ENCODE results near the gene TARP.

TARP gene

GRCh38 chr7:38273286-38273995 is at the start of gene TARP:
Gene TARP (minus strand): TSS chr7:38273636.
- ATAC-seq: no peak
- Mint-ChIP-seq H3K27ac (no peak within 1 kb of the TSS), H3K36me3 (no peaks in the 10 kb centered on the region), H3K9me3 (no peaks in the 10 kb centered on the region)
- no peak for DNase-seq (ENCODE audit: low spot score in 2 of 2)

- no peaks in the 10 kb centered on the region for H3K9me3 Mint-ChIP-seq
- no peak overlapping the region for H3K27ac Mint-ChIP-seq
These were observed 49.7 kb upstream of the TARP start for GRCh38 chr7:38323156-38323555.

DNA sequence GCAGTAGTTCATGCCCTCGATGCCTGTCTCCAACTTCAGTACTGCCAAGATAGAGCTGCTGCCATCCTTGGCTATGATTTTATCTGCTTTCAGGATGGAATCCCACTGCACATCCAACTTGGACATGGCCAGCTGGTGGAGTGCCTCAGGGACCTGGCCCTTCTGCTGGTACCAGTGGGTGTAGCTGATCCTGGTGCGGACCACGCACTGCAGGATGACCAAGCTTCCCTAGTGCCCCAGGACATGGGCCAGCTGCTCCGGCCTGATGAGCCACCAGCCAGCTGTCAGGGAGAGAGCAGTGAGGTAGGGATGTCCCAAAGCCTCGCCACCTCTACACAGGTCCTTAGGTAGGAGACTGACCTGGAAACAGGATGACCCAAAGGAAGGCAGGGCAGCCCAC is 49.0 kb upstream of the TARP start:
- H3K27ac Mint-ChIP-seq: no peak overlapping the region
- H3K9me3 Mint-ChIP-seq: no peaks in the 10 kb centered on the region
- DNase-seq (ENCODE audit: low spot score in 2 of 2): no peak
- H3K36me3 Mint-ChIP-seq: no peaks in the 10 kb centered on the region
- ATAC-seq: no peak

More at GRCh38 chr7:38323156-38323555, 49.7 kb upstream of the TARP start:
- no peak for ATAC-seq
- H3K36me3 Mint-ChIP-seq: no peaks in the 10 kb centered on the region
- DNase-seq (ENCODE audit: low spot score in 2 of 2): no peak

DNA sequence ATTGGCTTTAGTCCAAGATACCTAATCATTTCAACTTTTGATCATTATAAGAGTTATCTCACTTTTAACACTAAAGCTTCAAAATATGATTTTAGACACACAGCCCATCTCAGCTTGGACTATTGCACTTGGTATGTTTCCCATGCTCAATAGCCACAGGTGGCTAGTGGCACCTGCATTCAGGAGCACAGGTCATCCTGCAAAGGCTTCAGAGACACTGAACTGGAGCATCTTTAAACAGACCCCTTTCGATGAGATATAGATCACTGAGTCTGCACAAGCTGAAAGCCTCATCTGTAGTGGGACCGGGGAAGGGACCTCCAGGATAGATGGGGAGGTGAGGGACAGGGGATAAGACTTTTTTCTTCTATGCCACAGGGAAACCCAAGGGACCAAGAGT is 48.5 kb upstream of the TARP start:
- Mint-ChIP-seq H3K9me3 (no peaks in the 10 kb centered on the region), H3K36me3 (no peaks in the 10 kb centered on the region), H3K27ac (no peak overlapping the region)
- DNase-seq (ENCODE audit: low spot score in 2 of 2) (no peak), ATAC-seq (no peak)

- Mint-ChIP-seq H3K9me3 (no peaks in the 10 kb centered on the region), H3K27ac (no peak overlapping the region), H3K36me3 (no peaks in the 10 kb centered on the region)
- ATAC-seq: no peak
- DNase-seq (ENCODE audit: low spot score in 2 of 2): no peak
These were observed 48.1 kb upstream of the TARP start for GRCh38 chr7:38321515-38321944.

- no peak overlapping the region for H3K27ac Mint-ChIP-seq
- no peaks in the 10 kb centered on the region for H3K9me3 Mint-ChIP-seq
These were observed 47.6 kb upstream of the TARP start for GRCh38 chr7:38321050-38321449.

GRCh38 chr7:38319873-38320272 is 46.4 kb upstream of the TARP start:
- Mint-ChIP-seq H3K9me3 (no peaks in the 10 kb centered on the region), H3K27ac (peak overlapping the region in 1 of 2 donors; percentile 55), H3K36me3 (no peaks in the 10 kb centered on the region)
- DNase-seq (ENCODE audit: low spot score in 2 of 2) (no peak), ATAC-seq (no peak)

More at GRCh38 chr7:38321050-38321449, 47.6 kb upstream of the TARP start:
- no peak for DNase-seq (ENCODE audit: low spot score in 2 of 2)
- no peak for ATAC-seq
- no peaks in the 10 kb centered on the region for H3K36me3 Mint-ChIP-seq

GRCh38 chr7:38318803-38319416 is 45.5 kb upstream of the TARP start:
- Mint-ChIP-seq H3K36me3 (no peaks in the 10 kb centered on the region), H3K9me3 (no peaks in the 10 kb centered on the region), H3K27ac (peak overlapping the region; percentile 56 to 77)
- DNase-seq (ENCODE audit: low spot score in 2 of 2): no peak
- ATAC-seq: peak in 1 of 2 donors; percentile 57

DNA sequence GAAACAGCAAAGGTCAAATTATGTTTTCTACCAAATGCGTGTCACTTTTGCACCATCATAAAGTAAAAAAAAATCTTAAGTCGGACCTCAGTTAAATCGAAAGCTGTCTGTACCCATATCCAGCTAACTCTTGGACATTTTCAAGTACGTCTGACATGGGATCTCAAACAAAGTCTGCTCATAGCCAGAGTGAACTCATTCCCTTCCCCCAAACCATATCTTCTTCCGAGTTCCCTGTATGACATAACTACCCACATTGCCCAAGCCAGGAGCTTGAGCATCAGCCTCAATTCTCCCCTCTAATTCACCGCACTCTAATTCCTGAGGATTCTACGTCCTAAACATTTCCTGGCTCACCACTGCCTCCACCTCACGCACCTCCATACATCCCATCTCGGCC is 44.8 kb upstream of the TARP start:
- peak overlapping the region in 1 of 2 donors; percentile 56 for H3K27ac Mint-ChIP-seq
- ATAC-seq: no peak

DNA sequence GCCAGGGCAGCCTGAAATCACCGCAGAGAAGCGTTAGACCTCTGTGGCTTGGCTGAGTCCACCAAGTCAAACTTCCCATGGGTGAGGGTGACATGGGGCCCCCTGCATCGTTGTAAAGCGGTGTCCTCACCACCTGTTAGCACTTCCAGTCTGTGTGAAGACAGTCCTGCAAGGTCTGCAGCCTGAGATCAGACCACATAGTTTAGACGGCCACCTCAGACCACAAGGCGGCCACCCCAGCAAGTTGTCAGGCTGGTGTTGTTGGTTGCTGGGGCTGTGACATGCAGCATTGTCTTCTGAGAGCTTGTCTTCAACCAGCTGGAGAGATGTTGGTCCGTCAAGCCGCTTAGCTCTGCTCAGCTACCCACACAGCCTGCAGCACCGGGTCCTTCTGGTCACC is 44.1 kb upstream of the TARP start:
- DNase-seq (ENCODE audit: low spot score in 2 of 2) (no peak), ATAC-seq (peak in 1 of 2 donors; percentile 26)
- Mint-ChIP-seq H3K27ac (no peak overlapping the region), H3K36me3 (no peaks in the 10 kb centered on the region), H3K9me3 (no peaks in the 10 kb centered on the region)

More for the DNA sequence above, 44.8 kb upstream of the TARP start:
- no peak for DNase-seq (ENCODE audit: low spot score in 2 of 2)
- Mint-ChIP-seq H3K36me3 (no peaks in the 10 kb centered on the region), H3K9me3 (no peaks in the 10 kb centered on the region)

DNA sequence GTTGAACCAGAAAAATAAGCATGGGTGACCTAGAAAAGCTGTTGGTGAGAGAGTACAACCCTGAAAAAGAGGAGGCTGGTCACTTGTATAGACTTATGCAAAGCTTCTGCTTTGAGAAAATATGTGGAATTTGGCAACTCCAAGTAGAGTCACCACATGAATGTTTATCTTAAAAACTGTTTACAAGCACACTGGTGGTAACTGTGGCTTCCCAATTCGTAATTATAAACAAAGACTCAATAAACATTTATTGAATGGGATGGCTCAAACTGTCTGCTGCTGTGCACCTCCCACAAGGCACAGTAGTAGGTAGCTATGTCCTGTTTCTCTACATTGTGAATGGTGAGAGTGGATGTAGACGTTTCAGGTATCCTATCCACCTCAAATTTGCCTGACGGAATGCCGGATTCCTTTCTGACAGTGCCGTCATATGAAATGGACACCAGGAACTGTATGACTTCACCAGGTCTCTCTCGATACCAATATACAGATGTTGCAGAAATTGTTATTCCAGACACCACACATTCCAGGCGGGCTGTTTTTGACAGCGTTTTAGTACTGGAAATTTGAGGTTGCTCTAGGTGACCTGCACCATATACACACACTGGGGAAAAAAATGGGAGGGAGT is 43.4 kb upstream of the TARP start:
- DNase-seq (ENCODE audit: low spot score in 2 of 2): no peak
- H3K36me3 Mint-ChIP-seq: no peaks in the 10 kb centered on the region
- no peaks in the 10 kb centered on the region for H3K9me3 Mint-ChIP-seq
- ATAC-seq: no peak
- H3K27ac Mint-ChIP-seq: no peak overlapping the region

GRCh38 chr7:38315410-38315809 is 42.0 kb upstream of the TARP start:
- no peaks in the 10 kb centered on the region for H3K36me3 Mint-ChIP-seq
- no peak for ATAC-seq
- no peaks in the 10 kb centered on the region for H3K9me3 Mint-ChIP-seq
- no peak for DNase-seq (ENCODE audit: low spot score in 2 of 2)
- no peak overlapping the region for H3K27ac Mint-ChIP-seq

- H3K36me3 Mint-ChIP-seq: no peaks in the 10 kb centered on the region
- ATAC-seq: no peak
- H3K27ac Mint-ChIP-seq: no peak overlapping the region
- no peak for DNase-seq (ENCODE audit: low spot score in 2 of 2)
- H3K9me3 Mint-ChIP-seq: no peaks in the 10 kb centered on the region
These were observed 39.4 kb upstream of the TARP start for GRCh38 chr7:38312821-38313220.

DNA sequence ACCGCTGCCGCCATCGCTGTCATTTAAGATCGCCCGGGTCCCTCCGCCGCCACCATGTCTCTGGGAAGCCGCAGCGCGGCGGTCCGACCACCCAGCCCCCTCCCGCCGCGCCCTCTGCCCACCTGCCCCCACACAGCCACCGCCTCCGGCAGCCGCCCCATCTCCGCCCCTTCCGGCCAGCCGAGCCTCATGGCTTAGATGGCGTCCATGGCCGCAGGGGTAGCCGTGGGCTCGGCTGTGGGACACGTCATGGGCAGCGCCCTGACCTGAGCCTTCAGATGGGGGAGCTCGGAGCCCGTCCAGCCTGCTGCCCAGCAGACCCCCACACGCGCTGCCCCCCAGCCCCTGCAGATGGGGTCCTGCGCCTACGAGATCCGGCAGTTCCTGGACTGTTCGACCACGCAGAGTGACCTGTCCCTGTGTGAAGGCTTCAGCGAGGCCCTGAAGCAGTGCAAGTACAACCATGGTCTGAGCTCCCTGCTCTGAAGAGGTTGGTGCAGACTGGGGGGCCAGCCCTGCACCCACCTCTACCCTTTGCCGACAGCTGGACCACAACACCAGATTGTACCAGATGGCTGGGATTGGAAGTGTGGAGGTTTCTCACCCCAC is 38.0 kb upstream of the TARP start:
- Mint-ChIP-seq H3K36me3 (no peaks in the 10 kb centered on the region), H3K9me3 (no peaks in the 10 kb centered on the region), H3K27ac (no peak overlapping the region)
- ATAC-seq (peak in 1 of 2 donors; percentile 44), DNase-seq (ENCODE audit: low spot score in 2 of 2) (no peak)

DNA sequence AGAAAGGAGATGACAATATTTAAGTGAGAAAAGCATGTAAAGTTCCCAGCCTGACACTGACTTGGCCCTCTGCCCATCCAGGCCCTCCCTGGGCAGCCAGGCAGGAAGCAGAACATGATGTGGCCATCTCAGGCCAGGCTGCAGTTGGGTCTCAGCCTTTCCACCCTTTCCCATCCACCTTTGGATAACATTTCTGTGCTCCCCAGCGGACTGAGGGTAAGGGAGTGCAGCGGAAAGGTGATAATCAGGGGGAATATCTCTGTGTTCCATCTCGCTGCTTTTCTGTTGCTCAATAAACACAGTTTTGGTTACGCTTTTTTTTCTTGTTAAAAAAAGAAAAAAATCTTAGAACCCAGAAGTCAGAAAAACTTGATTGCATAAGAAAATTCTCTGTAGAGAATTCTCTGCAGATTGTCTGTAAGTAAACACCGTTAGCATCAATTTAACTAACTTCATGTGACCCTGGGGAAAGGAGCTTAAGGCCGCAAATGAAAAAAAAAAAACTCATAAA is 37.2 kb upstream of the TARP start:
- no peaks in the 10 kb centered on the region for H3K36me3 Mint-ChIP-seq
- no peaks in the 10 kb centered on the region for H3K9me3 Mint-ChIP-seq
- H3K27ac Mint-ChIP-seq: no peak overlapping the region
- no peak for ATAC-seq
- no peak for DNase-seq (ENCODE audit: low spot score in 2 of 2)

GRCh38 chr7:38309555-38309954 is 36.1 kb upstream of the TARP start:
- ATAC-seq: no peak
- Mint-ChIP-seq H3K27ac (no peak overlapping the region), H3K36me3 (no peaks in the 10 kb centered on the region), H3K9me3 (no peaks in the 10 kb centered on the region)
- no peak for DNase-seq (ENCODE audit: low spot score in 2 of 2)

- ATAC-seq: no peak
- H3K36me3 Mint-ChIP-seq: no peaks in the 10 kb centered on the region
- H3K9me3 Mint-ChIP-seq: no peaks in the 10 kb centered on the region
- DNase-seq (ENCODE audit: low spot score in 2 of 2): no peak
- no peak overlapping the region for H3K27ac Mint-ChIP-seq
These were observed 34.7 kb upstream of the TARP start for GRCh38 chr7:38308140-38308539.

Data from activated naive CD4-positive, alpha-beta T cell treated with anti-CD3 and anti-CD28 coated beads, Interleukin-2, amount 50 U/mL, for 72 hours (primary cell).